HCT116 (cell line): ENCODE results near the gene NUBPL. TPM values are rescaled to one million over a fixed set of nuclear protein-coding genes. Genes with fewer than 3 reads are reported as not detected.

ENCODE experiments used
- ATAC-seq: fragments of 200-7000 bp; cut with Tn5 transposase; 2 replicates; pipeline ENCODE4 v1.9.1; 2020; ENCODE audit warnings: mild to moderate bottlenecking, moderate library complexity
- BruUV-seq: library from RNA; stranded (reverse); fragments of 400-500 nt; replicated peaks from 2 replicates; lab custom pipeline; 2021; lab: Mats Ljungman, UMichigan
- CTCF ChIA-PET: fragments of 300-600 bp; sonication (Branson Sonifier 250); formaldehyde crosslinking; loops from one replicate; lab custom pipeline; 2021; ENCODE audit warnings: antibody characterized with exemption; lab: Charles Lee
- POLR2A ChIA-PET: fragments of 300-600, 350-600 bp; sonication (Branson Sonifier 250); formaldehyde crosslinking; loops from one replicate; lab custom pipeline; 2021; ENCODE audit warnings: antibody characterized with exemption; lab: Charles Lee
- RAD21 ChIA-PET, 2 experiments: fragments of 300-600 bp; sonication (Branson Sonifier 250); formaldehyde crosslinking; loops; one replicate each; lab custom pipeline; 2023; ENCODE audit warnings: low total read pairs in 2 of 2; ENCODE audit not compliant: uncharacterized antibody in 2 of 2, unreplicated experiment in 2 of 2, low non-redundant PET in 1 of 2; lab: Charles Lee
- DNase-seq: peaks from one replicate; pipeline ENCODE4 v3.0.0-alpha.2; 2010; ENCODE audit warnings: low read depth, low spot score
- H2AFZ ChIP-seq: fragments of 200-600 bp; shearing (Covaris generic), sonication (generic); 2 replicates; pipeline ENCODE4 v1.6.1; 2017; ENCODE audit warnings: low read depth, mixed run types, mixed read lengths, antibody characterized with exemption, low read length; ENCODE audit not compliant: poor library complexity, severe bottlenecking
- H3K27ac ChIP-seq: 2 replicates; pipeline ENCODE4 v1.5.1; 2012; ENCODE audit warnings: low read depth, low read length
- H3K27me3 ChIP-seq: fragments of 200-600 bp; sonication (generic); 2 replicates; pipeline ENCODE4 v1.6.1; 2016; ENCODE audit warnings: mixed run types, low read length, mixed read lengths; ENCODE audit not compliant: insufficient read depth
- H3K36me3 ChIP-seq, 2 experiments: fragments of 200-500 bp in 1 of 2; fragments of 200-600 bp in 1 of 2; sonication (Bioruptor generic) in 1 of 2; sonication (generic) in 1 of 2; 2 replicates each; pipeline versions ENCODE4 v1.5.1 to v1.6.1; 2014 to 2016; ENCODE audit warnings: low read length in 2 of 2, inconsistent platforms in 1 of 2, mixed read lengths in 1 of 2, mixed run types in 1 of 2; ENCODE audit not compliant: insufficient read depth in 2 of 2, control insufficient read depth in 1 of 2
- H3K4me1 ChIP-seq, 2 experiments: fragments of 200-600 bp in 1 of 2; sonication (generic) in 1 of 2; 2 replicates each; pipeline versions ENCODE4 v1.5.1 to v1.6.1; 2012 to 2017; ENCODE audit warnings: low read length in 2 of 2, inconsistent platforms in 1 of 2, mild to moderate bottlenecking in 1 of 2, mixed read lengths in 1 of 2, mixed run types in 1 of 2, moderate library complexity in 1 of 2; ENCODE audit not compliant: insufficient read depth in 2 of 2, control insufficient read depth in 1 of 2
- H3K4me2 ChIP-seq: fragments of 200-600 bp; sonication (generic); 2 replicates; pipeline ENCODE4 v1.6.1; 2017; ENCODE audit warnings: mixed run types, low read length, mixed read lengths
- H3K4me3 ChIP-seq, 2 experiments: fragments of 200-600 bp in 1 of 2; sonication (generic) in 1 of 2; replicated peaks in 1 of 2; 2 replicates each; pipeline ENCODE4 v1.5.1; 2011 to 2016; ENCODE audit warnings: low read length in 2 of 2, control low read depth in 1 of 2, low read depth in 1 of 2, mild to moderate bottlenecking in 1 of 2, mixed read lengths in 1 of 2, mixed run types in 1 of 2
- H3K79me2 ChIP-seq: fragments of 200-600 bp; sonication (generic); 2 replicates; pipeline ENCODE4 v1.6.1; 2017; ENCODE audit warnings: mild to moderate bottlenecking, mixed run types, low read length, moderate library complexity, mixed read lengths; ENCODE audit not compliant: insufficient read depth
- H3K9ac ChIP-seq: fragments of 200-600 bp; sonication (generic); 2 replicates; pipeline ENCODE4 v1.6.1; 2016; ENCODE audit warnings: low read length, mixed read lengths
- H3K9me2 ChIP-seq: fragments of 200-600 bp; sonication (generic), shearing (Covaris generic); 2 replicates; pipeline ENCODE4 v1.6.1; 2017; ENCODE audit warnings: mixed run types, mild to moderate bottlenecking, moderate library complexity; ENCODE audit not compliant: insufficient read depth
- H3K9me3 ChIP-seq, 2 experiments: fragments of 200-500 bp in 1 of 2; fragments of 200-600 bp in 1 of 2; sonication (Bioruptor generic) in 1 of 2; sonication (generic) in 1 of 2; 2 replicates each; pipeline ENCODE4 v1.6.1; 2014 to 2017; ENCODE audit warnings: low read length in 2 of 2, mixed read lengths in 2 of 2, inconsistent platforms in 1 of 2, low read depth in 1 of 2, mild to moderate bottlenecking in 1 of 2, mixed run types in 1 of 2, moderate library complexity in 1 of 2; ENCODE audit not compliant: control insufficient read depth in 1 of 2, insufficient read depth in 1 of 2
- H4K20me1 ChIP-seq: fragments of 200-600 bp; sonication (generic), shearing (Covaris generic); 2 replicates; pipeline ENCODE4 v1.6.1; 2017; ENCODE audit warnings: mixed run types, mild to moderate bottlenecking, moderate library complexity; ENCODE audit not compliant: insufficient read depth
- ATF3 ChIP-seq: IDR thresholded peaks from 2 replicates; pipeline ENCODE4 v1.6.1; 2012
- CBX3 ChIP-seq: IDR thresholded peaks from 2 replicates; pipeline ENCODE4 v1.6.1; 2012; ENCODE audit warnings: low read depth
- CEBPB ChIP-seq: IDR thresholded peaks from 2 replicates; pipeline ENCODE4 v1.6.1; 2012; ENCODE audit warnings: low read depth
- CTCF ChIP-seq, 3 experiments: fragments of 200-600 bp in 1 of 3; sonication (generic) in 1 of 3; IDR thresholded peaks in 2 of 3; conservative IDR thresholded peaks in 1 of 3; 2 replicates each; pipeline ENCODE4 v1.5.1; 2012 to 2017; ENCODE audit warnings: low read depth in 2 of 3, low read length in 2 of 3, antibody characterized with exemption in 1 of 3, borderline replicate concordance in 1 of 3, control low read depth in 1 of 3, mild to moderate bottlenecking in 1 of 3, mixed read lengths in 1 of 3, mixed run types in 1 of 3, moderate library complexity in 1 of 3; ENCODE audit not compliant: insufficient read depth in 1 of 3
- EGR1 ChIP-seq: IDR thresholded peaks from 2 replicates; pipeline ENCODE4 v1.6.1; 2012; ENCODE audit warnings: low read depth
- ELF1 ChIP-seq: IDR thresholded peaks from 2 replicates; pipeline ENCODE4 v1.6.1; 2012; ENCODE audit warnings: low read depth, borderline replicate concordance
- EZH2 ChIP-seq: fragments of 200-600 bp; sonication (generic); IDR thresholded peaks from 2 replicates; pipeline ENCODE4 v1.6.1; 2017; ENCODE audit warnings: antibody characterized with exemption, mixed run types
- EZH2phosphoT487 ChIP-seq: fragments of 200-600 bp; IDR thresholded peaks from 2 replicates; pipeline ENCODE4 v1.6.1; 2018; ENCODE audit warnings: antibody characterized with exemption, borderline replicate concordance
- FOSL1 ChIP-seq: IDR thresholded peaks from 2 replicates; pipeline ENCODE4 v1.6.1; 2012; ENCODE audit warnings: low read depth
- MAX ChIP-seq: IDR thresholded peaks from 2 replicates; pipeline ENCODE4 v1.6.1; 2012
- POLR2A ChIP-seq: IDR thresholded peaks from 2 replicates; pipeline ENCODE4 v1.7.0; 2011; ENCODE audit warnings: borderline replicate concordance; ENCODE audit not compliant: insufficient read depth, insufficient read length; ENCODE audit errors: extremely low read depth
- POLR2AphosphoS5 ChIP-seq: IDR thresholded peaks from 2 replicates; pipeline ENCODE4 v1.6.1; 2011; ENCODE audit warnings: mild to moderate bottlenecking, low read depth, low read length, moderate library complexity
- RAD21 ChIP-seq: IDR thresholded peaks from 2 replicates; pipeline ENCODE4 v1.6.1; 2012; ENCODE audit warnings: low read depth, mild to moderate bottlenecking
- REST ChIP-seq: IDR thresholded peaks from 2 replicates; pipeline ENCODE4 v1.6.1; 2012; ENCODE audit warnings: low read depth
- SIN3A ChIP-seq: IDR thresholded peaks from 2 replicates; pipeline ENCODE4 v1.6.1; 2012; ENCODE audit warnings: low read depth
- SP1 ChIP-seq: IDR thresholded peaks from 2 replicates; pipeline ENCODE4 v1.6.1; 2012; ENCODE audit warnings: low read depth
- SRF ChIP-seq: IDR thresholded peaks from 2 replicates; pipeline ENCODE4 v1.6.1; 2012; ENCODE audit warnings: low read depth
- YY1 ChIP-seq: IDR thresholded peaks from 2 replicates; pipeline ENCODE4 v1.6.1; 2011; ENCODE audit warnings: low read length, low read depth, moderate library complexity, mild to moderate bottlenecking; ENCODE audit not compliant: insufficient replicate concordance; ENCODE audit errors: extremely low read depth
- ZBTB33 ChIP-seq: IDR thresholded peaks from 2 replicates; pipeline ENCODE4 v1.6.1; 2011; ENCODE audit warnings: mild to moderate bottlenecking, low read length, moderate library complexity; ENCODE audit not compliant: insufficient replicate concordance; ENCODE audit errors: extremely low read depth
- ZNF274 ChIP-seq: fragments of 200-500 bp; sonication (Bioruptor generic); IDR thresholded peaks from 2 replicates; pipeline ENCODE4 v1.6.1; 2014; ENCODE audit warnings: mild to moderate bottlenecking, low read depth, low read length, inconsistent platforms
- intact Hi-C: fragments of 100-400 bp; cut with micrococcal nuclease; formaldehyde crosslinking; loops from 2 replicates; pipeline ENCODE4 v1.10.0; 2022
- total RNA-seq: library from RNA; stranded (reverse); gene quantifications from one replicate; pipeline ENCODE4 v1.2.1, GENCODE V29; 2021; ENCODE audit not compliant: unreplicated experiment

NUBPL gene
- total RNA-seq, 1 experiment from 2014 or later: 11.3 TPM

- RAD21 ChIA-PET: no interaction called here
- H3K27ac ChIP-seq: no peak overlapping the region
- TF ChIP-seq POLR2A: no peak
- TF ChIP-seq REST: no peak
- no peak for TF ChIP-seq SRF
- no peak for TF ChIP-seq YY1
- no peak for TF ChIP-seq EGR1
- TF ChIP-seq CBX3: no peak
- TF ChIP-seq EZH2: no peak
- no peak for TF ChIP-seq ELF1
- TF ChIP-seq ZBTB33: no peak
- TF ChIP-seq FOSL1: no peak
- no peak for TF ChIP-seq MAX
- TF ChIP-seq CTCF (IDR thresholded peaks at IDR 0.05 in 2 of 3, conservative IDR thresholded peaks at IDR 0.05 in 1 of 3; ENCODE audit: borderline replicate concordance in 1 of 3, insufficient read depth in 1 of 3, low read depth in 2 of 3, low read length in 2 of 3): no peak
- no peak for TF ChIP-seq SIN3A
- no peak for TF ChIP-seq ZNF274
- no peak for TF ChIP-seq POLR2AphosphoS5
- TF ChIP-seq SP1: no peak
- no peak for TF ChIP-seq EZH2phosphoT487
- TF ChIP-seq CEBPB: no peak
- TF ChIP-seq ATF3: no peak
- no peak for TF ChIP-seq RAD21
- TF ChIP-seq, all 23 proteins: peak for 0
- no peak for ATAC-seq
- ChIA-PET CTCF (no interaction called here), POLR2A (no interaction called here)
- Histone ChIP-seq H2AFZ (no peak overlapping the region), H3K9me2 (no peaks in the 10 kb centered on the region), H3K4me2 (no peak overlapping the region), H3K4me3 (no peak overlapping the region), H3K79me2 (no peaks in the 10 kb centered on the region), H3K9ac (no peak overlapping the region), H3K36me3 (no peaks in the 10 kb centered on the region), H3K9me3 (no peaks in the 10 kb centered on the region), H3K27me3 (no peaks in the 10 kb centered on the region), H4K20me1 (no peaks in the 10 kb centered on the region), H3K4me1 (peaks cover 0 to 9% of the 10 kb centered on the region in 2 experiments; a peak in 3 of 4 replicates)
- DNase-seq: no peak
- BruUV-seq: no TSS peak
- intact Hi-C loops: no loop called here
Observed at GRCh38 chr14:31889297-31889696, 328.1 kb downstream of the NUBPL start.
